HEK293T (cell line): ENCODE measurements around the gene GPS1.
A peak's percentile ranks its signal among the peaks of the same experiment; 100 is the strongest.

Experiments used
- CTCF ChIA-PET: fragments of 350-600 bp; formaldehyde crosslinking; extraction: SDS; loops from one replicate; lab custom pipeline; 2021; ENCODE audit warnings: antibody characterized with exemption, inconsistent platforms; lab: Yijun Ruan, JAX
- POLR2A ChIA-PET: fragments of 350-600 bp; formaldehyde crosslinking; extraction: SDS; loops from one replicate; lab custom pipeline; 2020; ENCODE audit warnings: antibody characterized with exemption, inconsistent platforms; lab: Yijun Ruan, JAX
- DNase-seq: peaks from one replicate; pipeline ENCODE4 v3.0.0; 2012; ENCODE audit warnings: mixed read lengths; ENCODE audit errors: extremely low spot score
- ARNT ChIP-seq: fragments of 450-650 bp; IDR thresholded peaks from 2 replicates; pipeline ENCODE4 v1.6.1; 2017; ENCODE audit warnings: mild to moderate bottlenecking
- BHLHE40 ChIP-seq: fragments of 450-650 bp; IDR thresholded peaks from 2 replicates; pipeline ENCODE4 v1.6.1; 2016; ENCODE audit warnings: mild to moderate bottlenecking, moderate library complexity, borderline replicate concordance
- CTBP1 ChIP-seq: fragments of 450-650 bp; IDR thresholded peaks from 2 replicates; pipeline ENCODE4 v1.6.1; 2016; ENCODE audit warnings: borderline replicate concordance
- ELF4 ChIP-seq: fragments of 450-650 bp; IDR thresholded peaks from 2 replicates; pipeline ENCODE4 v1.6.1; 2017; ENCODE audit warnings: antibody characterized with exemption
- FOXA1 ChIP-seq: fragments of 450-650 bp; IDR thresholded peaks from 2 replicates; pipeline ENCODE4 v1.6.1; 2016; ENCODE audit warnings: mild to moderate bottlenecking
- FOXK2 ChIP-seq: fragments of 450-650 bp; IDR thresholded peaks from 2 replicates; pipeline ENCODE4 v1.6.1; 2016; ENCODE audit warnings: mild to moderate bottlenecking
- FOXM1 ChIP-seq: fragments of 450-650 bp; IDR thresholded peaks from 2 replicates; pipeline ENCODE4 v1.6.1; 2017; ENCODE audit warnings: mild to moderate bottlenecking, borderline replicate concordance
- HDGF ChIP-seq: fragments of 450-650 bp; IDR thresholded peaks from 2 replicates; pipeline ENCODE4 v1.6.1; 2017; ENCODE audit warnings: antibody characterized with exemption, borderline replicate concordance
- L3MBTL2 ChIP-seq: fragments of 450-650 bp; conservative IDR thresholded peaks from 2 replicates; pipeline ENCODE4 v1.6.1; 2016; ENCODE audit warnings: mild to moderate bottlenecking
- LEF1 ChIP-seq: fragments of 450-650 bp; IDR thresholded peaks from 2 replicates; pipeline ENCODE4 v1.6.1; 2017; ENCODE audit warnings: mild to moderate bottlenecking, borderline replicate concordance
- NFRKB ChIP-seq: fragments of 450-650 bp; IDR thresholded peaks from 2 replicates; pipeline ENCODE4 v1.6.1; 2016; ENCODE audit warnings: mild to moderate bottlenecking, moderate library complexity
- PKNOX1 ChIP-seq: fragments of 450-650 bp; IDR thresholded peaks from 2 replicates; pipeline ENCODE4 v1.6.1; 2016
- SP1 ChIP-seq: fragments of 450-650 bp; IDR thresholded peaks from 2 replicates; pipeline ENCODE4 v1.6.1; 2017
- SUZ12 ChIP-seq: fragments of 450-650 bp; IDR thresholded peaks from 2 replicates; pipeline ENCODE4 v1.6.1; 2016; ENCODE audit warnings: mild to moderate bottlenecking
- TARDBP ChIP-seq: fragments of 450-650 bp; IDR thresholded peaks from 2 replicates; pipeline ENCODE4 v1.6.1; 2016

Gene GPS1

GRCh38 chr17:82097184-82097918 is 45.7 kb downstream of the GPS1 start:
- ChIA-PET POLR2A (interaction anchor here (0.6 to 4.1 kb wide), 17 partner anchors 9 to 120 kb away, joined by 3 to 34 read pairs (median 5); partner anchors contain the start of genes ASPSCR1, DCXR, DUS1L and RAC3), CTCF (no interaction called here)
- TF ChIP-seq SP1: no peak
- no peak for TF ChIP-seq FOXA1
- no peak for TF ChIP-seq FOXM1
- no peak for TF ChIP-seq BHLHE40
- TF ChIP-seq PKNOX1: no peak
- TF ChIP-seq TARDBP: no peak
- no peak for TF ChIP-seq ARNT
- peak; percentile 42 for DNase-seq

- ChIA-PET POLR2A (interaction anchor here (1.1 to 4.1 kb wide), 17 partner anchors 9 to 121 kb away, joined by 3 to 34 read pairs (median 5); partner anchors contain the start of genes ASPSCR1, DCXR, DUS1L and RAC3), CTCF (no interaction called here)
- no peak for DNase-seq
- TF ChIP-seq FOXM1 (0 out of 2 replicates have a peak, but pooled peaks have one; percentile 36), ARNT (0 out of 2 replicates have a peak, but pooled peaks have one; percentile 50), ELF4 (no peak), LEF1 (0 out of 2 replicates have a peak, but pooled peaks have one; percentile 8)
Observed at GRCh38 chr17:82097919-82098168, 46.1 kb downstream of the GPS1 start.

GRCh38 chr17:82098169-82098938 is 46.7 kb downstream of the GPS1 start, which contains the start of gene FASN:
Gene FASN, minus strand, starts transcription at chr17:82098236. Its CDS starts 1,791 bp downstream, at chr17:82096445.
- TF ChIP-seq PKNOX1 (peak; percentile 93), NFRKB (no peak), CTBP1 (no peak), FOXM1 (peak; percentile 63; the same call in 1 of the 2 replicates), LEF1 (peak; percentile 93; the same call in 1 of the 2 replicates), ARNT (0 out of 2 replicates have a peak, but pooled peaks have one; percentile 51), FOXK2 (no peak)
- DNase-seq: peak; percentile 99
- POLR2A ChIA-PET: interaction anchor here (0.7 to 4.1 kb wide), 31 partner anchors 8 to 228 kb away, joined by 3 to 34 read pairs (median 4); partner anchors contain the start of genes ARHGDIA, ASPSCR1, CENPX and DCXR
- CTCF ChIA-PET: interaction anchor here (0.7 kb wide), 1 partner anchor 61 kb away, joined by 3 read pairs; the partner anchor contains the start of gene DCXR

GRCh38 chr17:82098939-82099763 is 47.5 kb downstream of the GPS1 start:
- POLR2A ChIA-PET: interaction anchor here (0.7 to 4.1 kb wide), 29 partner anchors 10 to 229 kb away, joined by 3 to 34 read pairs (median 4); partner anchors contain the start of genes ARHGDIA, ASPSCR1, CENPX and DCXR

GRCh38 chr17:82100502-82101298 is 49.0 kb downstream of the GPS1 start:
- no peak for TF ChIP-seq LEF1
- TF ChIP-seq BHLHE40: no peak
- no peak for TF ChIP-seq FOXK2
- TF ChIP-seq SUZ12: no peak
- no peak for TF ChIP-seq TARDBP
- TF ChIP-seq ELF4: no peak
- TF ChIP-seq FOXM1: no peak
- no peak for TF ChIP-seq PKNOX1
- no peak for TF ChIP-seq ARNT
- DNase-seq: no peak
- CTCF ChIA-PET: no interaction called here
- POLR2A ChIA-PET: interaction anchor here (1.1 to 4.1 kb wide), 4 partner anchors 63 to 69 kb away, joined by 3 to 34 read pairs (median 6); partner anchors contain the start of genes DCXR and RAC3

More at GRCh38 chr17:82098939-82099763, 47.5 kb downstream of the GPS1 start:
- DNase-seq: no peak
- TF ChIP-seq L3MBTL2: peak; percentile 76
- TF ChIP-seq FOXA1: no peak
- 0 out of 2 replicates have a peak, but pooled peaks have one; percentile 5 for TF ChIP-seq LEF1
- no peak for TF ChIP-seq FOXK2
- TF ChIP-seq ARNT: no peak
- CTCF ChIA-PET: no interaction called here

GRCh38 chr17:82101301-82101715 is 49.6 kb downstream of the GPS1 start:
- POLR2A ChIA-PET: interaction anchor here (0.8 to 2.5 kb wide), 4 partner anchors 35 to 78 kb away, joined by 3 to 7 read pairs (median 4); partner anchors contain the start of genes LRRC45 and RAC3

More at GRCh38 chr17:82101301-82101715, 49.6 kb downstream of the GPS1 start:
- no peak for DNase-seq
- CTCF ChIA-PET: no interaction called here
- TF ChIP-seq HDGF (no peak), TARDBP (no peak), FOXM1 (no peak)
